Measurements from ENCODE around the gene SLC2A5. TPM values are rescaled to one million over a fixed set of nuclear protein-coding genes. Genes with fewer than 3 reads are reported as not detected.
"Not testable (repeated sequence)": the region's sequence is repeated elsewhere in the genome, so short reads cannot be mapped to it uniquely, and the experiment has no call there.

Gene SLC2A5, protein sequence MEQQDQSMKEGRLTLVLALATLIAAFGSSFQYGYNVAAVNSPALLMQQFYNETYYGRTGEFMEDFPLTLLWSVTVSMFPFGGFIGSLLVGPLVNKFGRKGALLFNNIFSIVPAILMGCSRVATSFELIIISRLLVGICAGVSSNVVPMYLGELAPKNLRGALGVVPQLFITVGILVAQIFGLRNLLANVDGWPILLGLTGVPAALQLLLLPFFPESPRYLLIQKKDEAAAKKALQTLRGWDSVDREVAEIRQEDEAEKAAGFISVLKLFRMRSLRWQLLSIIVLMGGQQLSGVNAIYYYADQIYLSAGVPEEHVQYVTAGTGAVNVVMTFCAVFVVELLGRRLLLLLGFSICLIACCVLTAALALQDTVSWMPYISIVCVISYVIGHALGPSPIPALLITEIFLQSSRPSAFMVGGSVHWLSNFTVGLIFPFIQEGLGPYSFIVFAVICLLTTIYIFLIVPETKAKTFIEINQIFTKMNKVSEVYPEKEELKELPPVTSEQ
- 0.13 and 0.25 TPM in 2 replicates for total RNA-seq

DNA sequence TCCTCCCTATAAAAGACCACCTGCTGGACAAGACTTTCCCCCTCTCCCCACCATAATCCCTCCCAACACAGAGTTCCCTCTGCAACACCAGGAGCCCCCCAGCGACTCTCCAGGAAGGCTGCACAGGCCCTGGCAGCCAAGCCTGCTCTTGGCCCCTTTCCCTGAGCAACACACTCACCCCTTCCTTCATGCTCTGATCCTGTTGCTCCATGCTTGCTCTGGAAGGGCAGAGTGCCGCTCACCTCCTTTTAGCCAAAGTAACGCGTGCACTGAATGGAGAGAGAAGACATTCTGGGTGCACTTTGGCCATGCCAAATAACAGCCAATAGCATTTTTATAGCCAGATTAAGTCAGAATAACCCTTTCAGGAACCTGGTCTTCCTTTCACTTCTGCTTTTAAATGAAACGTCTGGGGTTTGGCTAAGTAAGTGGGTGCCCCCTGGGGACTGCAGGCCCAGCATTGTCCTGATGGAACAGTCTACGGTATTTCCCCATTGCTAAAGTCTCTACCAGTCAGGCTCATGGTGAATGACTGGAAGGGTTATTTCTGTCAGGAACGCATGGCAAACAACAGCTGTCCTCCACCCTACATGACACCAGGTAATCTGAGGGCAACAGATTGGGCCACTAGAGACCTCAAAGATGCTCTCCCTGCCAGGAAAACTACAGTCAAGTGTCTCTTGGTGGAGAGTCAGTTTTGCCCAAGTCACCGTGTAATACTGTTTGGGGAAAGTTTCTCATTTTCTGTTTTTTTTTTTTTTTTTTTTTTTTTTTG lies at the start of gene SLC2A5:
Gene SLC2A5, minus strand, starts transcription at position 310 of the 775 bp plus-strand sequence. Its CDS starts 99 bp downstream, at position 211.
- DNase-seq (ENCODE audit: low read depth in 2 of 2), result peak in 1 of 2 donors; percentile 7

DNA sequence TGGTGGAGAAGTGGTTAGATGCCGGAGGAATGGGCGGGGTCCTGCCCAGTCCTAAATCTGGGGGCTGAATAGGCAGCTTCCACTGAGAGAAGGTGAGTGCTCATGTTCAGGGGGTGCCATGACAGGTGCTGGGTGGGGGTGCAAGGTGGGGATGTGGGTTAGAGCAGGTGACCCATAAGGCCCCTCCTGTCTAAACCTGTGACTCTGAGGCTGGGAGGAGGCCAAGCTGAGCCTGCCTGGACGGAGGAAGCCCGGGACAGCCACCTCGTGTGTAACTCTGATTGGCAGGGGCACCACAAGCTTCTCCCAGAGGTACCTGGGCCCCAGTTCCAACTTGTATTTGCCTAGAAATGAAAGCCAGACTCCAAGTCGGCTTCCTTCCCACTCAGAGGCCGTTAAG lies 48.8 kb upstream of the SLC2A5 start:
- no peak for DNase-seq (ENCODE audit: low read depth in 2 of 2)

DNA sequence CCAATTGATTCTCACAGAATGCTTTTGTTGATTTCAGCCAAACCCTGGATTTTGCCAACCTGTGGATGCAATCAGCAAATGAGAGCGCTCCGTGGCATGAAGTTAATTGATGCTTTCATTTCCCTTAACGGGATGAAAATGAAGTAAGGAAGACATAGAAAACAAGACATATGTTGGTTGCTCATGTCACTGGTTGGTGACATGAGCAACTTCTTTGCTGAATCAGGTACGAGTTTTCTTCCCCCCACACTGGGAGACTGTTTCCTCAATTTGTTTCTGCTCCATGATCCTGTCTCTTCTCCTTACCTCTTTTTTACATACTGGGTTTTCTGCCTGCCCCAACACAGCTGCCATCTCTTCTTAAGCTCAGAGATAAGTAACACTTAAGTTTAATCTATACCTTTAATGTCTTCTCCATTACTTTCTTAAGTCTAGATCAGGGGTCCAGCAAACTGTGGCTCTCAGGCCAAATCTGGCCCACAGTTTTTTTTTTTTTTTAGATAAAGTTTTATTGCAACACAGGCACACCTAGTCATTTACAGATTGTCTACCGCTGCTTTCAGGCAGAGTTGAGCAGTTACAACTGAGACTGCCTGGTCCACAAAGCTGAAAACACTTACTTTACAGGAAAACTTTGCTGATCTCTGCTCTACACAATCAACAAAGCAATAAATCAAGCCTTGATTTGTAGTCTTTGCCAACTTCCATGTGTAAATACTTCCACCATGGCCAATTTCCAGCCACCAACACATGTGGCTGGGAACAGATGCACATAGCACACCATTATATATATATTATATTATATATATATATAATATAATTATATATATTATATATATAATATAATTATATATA lies 46.1 kb upstream of the SLC2A5 start:
- peak; percentile 65 to 81 for DNase-seq (ENCODE audit: low read depth in 2 of 2)

DNA sequence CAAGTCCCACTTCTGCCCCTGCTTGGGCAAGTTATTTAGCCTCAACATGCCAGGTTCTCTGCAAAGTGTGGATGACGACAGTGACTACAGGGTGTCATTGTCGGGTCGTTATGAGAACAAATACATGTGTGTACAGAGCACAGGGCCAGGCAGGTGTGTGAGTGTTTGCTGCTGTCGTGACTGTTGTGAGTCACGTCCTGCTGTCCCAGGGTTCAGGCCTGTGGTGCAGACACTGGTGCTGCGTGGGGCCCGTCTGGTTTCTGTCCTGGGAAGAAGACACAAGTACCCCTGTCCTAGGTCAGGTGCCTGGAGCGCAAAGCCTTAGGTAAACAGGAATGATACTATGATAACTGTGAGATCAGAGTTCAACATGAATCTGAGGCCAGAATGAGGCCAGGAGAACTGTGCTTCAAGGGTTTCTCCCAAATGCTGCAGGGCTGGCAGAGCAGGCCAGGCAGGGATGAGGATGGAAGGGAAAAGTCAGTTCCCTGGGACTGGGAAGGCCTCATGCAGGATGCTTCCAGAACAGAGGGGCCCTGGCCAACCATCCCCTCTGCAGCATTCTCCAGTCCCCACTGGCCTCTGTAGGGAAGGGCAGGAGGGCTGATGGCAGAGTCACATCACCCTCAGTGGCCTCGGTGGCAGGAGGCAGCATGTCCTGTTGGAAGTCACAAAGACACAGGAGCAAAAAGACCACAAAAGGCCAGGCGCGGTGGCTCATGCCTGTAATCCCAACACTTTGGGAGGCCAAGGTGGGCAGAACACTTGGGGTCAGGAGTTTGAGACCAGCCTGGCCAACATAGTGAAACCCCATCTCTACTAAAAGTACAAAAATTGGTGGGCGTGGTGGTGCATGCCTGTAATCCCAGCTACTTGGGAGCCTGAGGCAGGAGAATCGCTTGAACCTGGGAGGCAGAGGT lies 43.8 kb upstream of the SLC2A5 start:
- peak in 1 of 2 donors; percentile 39 for DNase-seq (ENCODE audit: low read depth in 2 of 2)

DNA sequence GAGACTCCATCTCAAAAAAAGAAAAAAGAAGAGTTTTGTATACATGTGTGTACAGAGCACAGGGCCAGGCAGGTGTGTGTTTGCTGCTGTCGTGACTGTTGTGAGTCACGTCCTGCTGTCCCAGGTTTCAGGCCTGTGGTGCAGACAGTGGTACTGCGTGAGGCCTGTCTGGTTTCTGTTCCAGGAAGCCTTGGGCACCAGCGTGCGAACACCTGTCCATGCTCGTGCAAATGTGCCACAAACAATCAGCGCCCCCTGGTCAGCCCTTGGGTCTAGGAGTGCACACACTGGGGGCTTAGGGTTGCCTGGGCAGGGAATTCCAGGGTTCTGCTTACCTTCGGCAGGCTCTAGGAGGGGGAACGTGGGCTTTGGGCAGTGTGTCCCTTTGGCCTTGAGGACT lies 42.5 kb upstream of the SLC2A5 start:
- DNase-seq (ENCODE audit: low read depth in 2 of 2), result no peak

DNA sequence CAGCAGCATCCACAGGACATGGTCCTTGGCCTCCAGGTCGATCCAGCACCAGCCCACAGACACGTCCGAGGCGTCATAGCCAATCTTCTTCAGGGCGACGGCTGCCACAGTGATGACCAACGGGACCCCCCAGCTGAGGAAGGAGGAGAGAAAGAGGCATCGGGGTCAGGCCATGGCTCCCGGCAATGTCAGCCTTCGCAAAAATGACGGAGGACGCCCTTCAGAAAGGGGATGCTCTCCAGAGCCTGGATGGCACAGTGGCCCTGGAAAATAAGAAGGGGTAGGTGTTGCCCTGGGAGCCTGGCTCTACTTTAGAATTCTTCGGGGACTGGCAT lies 41.9 kb upstream of the SLC2A5 start:
- DNase-seq (ENCODE audit: low read depth in 2 of 2), result no peak

DNA sequence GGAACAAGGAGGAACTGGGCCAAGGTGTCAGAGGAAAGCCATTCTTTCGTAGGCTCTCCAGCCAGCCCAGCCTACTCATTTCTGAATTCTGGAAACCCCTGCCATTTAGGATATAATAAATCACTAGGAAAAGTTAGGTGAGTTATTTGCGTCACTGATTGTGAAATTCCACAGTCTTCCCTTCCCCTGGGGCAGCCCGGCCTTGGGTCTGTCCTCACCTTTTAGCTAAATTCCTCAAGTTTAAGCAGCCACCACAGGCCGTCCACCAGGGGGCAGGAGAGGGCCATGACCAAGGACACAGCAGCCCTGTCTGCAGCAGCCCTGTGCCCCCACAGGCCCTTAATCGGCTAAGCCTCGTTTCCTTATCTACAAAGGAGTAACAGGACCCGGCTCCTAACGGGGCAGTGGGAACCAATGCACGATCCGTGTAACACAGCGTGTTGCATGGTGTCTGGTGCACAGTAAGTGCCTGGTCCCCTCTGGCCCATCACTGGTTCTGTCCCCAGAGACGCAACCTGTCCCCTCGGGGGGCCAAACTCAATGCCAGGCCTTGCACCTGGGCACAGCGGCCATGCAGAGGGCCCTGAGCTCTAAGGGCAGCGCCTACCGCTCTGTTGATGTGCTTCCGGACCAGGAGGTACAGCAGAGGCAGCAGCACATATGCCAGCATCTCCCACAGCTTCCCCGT lies 41.4 kb upstream of the SLC2A5 start:
- peak; percentile 82 to 91 for DNase-seq (ENCODE audit: low read depth in 2 of 2)

DNA sequence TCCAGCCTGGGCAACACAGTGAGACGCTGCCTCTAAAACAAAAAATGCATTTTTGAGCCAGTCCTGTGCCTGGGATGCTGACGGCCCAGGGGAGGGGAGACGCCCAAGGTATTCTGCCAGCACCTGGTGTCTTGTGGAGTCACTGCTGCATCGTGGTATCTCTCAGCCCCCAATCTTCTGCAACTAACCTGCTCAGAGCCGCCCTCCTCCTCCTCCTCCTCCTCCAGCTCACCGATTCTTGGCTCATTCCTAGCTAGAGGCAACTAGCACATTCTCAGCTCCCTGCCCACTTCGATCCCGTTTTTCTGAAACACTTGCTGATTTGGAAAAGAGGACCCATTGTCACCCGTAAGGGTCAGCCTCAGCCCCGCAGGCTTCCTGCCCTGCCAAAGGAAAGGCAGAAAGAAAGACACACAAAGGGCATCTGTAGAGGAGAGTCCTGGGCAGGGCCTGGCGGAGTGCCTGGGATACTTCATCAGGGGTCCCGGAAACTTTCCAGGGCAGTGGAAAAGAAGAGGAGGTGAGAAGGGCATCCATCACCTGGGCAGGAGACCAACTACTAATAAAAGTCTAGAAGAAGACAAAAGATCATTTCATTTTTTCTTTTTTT lies 38.7 kb upstream of the SLC2A5 start:
- DNase-seq (ENCODE audit: low read depth in 2 of 2), result no peak

DNA sequence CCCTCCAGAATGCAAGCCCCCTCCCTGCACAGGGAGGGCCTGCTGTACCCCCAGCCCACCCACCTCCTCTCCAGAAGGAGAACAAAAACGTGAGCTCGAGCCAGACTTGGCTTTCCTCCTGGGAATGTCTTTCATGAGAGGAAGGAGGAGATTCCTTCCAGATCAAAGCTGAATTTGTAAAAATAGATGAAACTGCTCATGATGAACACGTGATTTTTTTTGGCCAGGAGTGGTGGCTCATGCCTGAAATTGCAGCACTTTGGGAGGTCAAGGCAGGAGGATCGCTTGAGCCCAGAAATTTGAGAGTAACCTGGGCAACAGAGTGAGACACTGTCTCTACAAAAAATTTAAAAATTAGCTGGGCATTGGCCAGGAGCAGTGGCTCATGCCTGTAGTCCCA lies 37.7 kb upstream of the SLC2A5 start:
- DNase-seq (ENCODE audit: low read depth in 2 of 2), result no peak

DNA sequence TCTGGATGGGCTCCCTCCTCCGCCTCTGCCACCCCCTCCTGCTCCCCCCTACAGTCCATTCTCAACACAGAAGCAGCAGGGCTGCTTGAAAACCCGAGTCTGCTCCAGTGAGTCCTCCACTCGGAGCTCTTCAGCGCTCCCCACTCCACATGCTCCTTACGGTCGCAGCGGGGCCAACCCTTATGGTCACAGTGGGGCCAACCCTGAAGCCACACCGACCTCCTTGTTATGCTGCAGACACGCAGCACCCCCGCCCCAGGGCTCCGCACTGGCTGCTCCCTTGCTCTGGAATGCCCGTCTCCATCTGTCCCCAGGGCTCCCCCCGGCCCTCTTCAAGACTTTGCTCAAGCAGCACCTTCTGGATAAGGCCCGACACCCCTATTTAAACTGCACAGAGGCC lies 36.9 kb upstream of the SLC2A5 start:
- no peak for DNase-seq (ENCODE audit: low read depth in 2 of 2)

DNA sequence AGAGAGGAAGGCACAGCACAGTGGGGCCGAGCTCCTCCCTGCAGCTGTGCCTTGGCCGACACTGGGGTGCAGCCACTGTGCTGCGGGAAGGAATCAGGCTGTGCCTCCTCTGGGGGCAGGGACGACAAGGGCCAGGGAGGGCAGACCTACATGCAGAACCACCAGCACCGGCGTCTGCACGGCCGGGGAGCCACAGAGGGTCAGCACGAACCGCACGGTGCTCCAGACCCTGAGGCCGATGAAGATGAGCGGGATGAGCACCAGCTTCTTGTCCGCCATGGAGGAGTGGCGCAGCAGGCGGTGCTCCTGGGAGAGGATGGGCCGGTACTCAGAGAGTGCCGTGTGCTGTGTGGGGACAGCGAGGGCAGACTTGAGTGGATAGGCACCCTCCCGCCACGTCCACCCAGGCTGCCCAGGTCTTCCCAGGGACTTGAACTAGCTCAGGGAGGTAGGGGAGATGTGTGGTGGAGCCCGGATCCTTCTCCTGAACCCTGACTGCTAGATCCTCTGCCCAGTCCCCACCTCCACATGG lies 36.0 kb upstream of the SLC2A5 start:
- no peak for DNase-seq (ENCODE audit: low read depth in 2 of 2)

DNA sequence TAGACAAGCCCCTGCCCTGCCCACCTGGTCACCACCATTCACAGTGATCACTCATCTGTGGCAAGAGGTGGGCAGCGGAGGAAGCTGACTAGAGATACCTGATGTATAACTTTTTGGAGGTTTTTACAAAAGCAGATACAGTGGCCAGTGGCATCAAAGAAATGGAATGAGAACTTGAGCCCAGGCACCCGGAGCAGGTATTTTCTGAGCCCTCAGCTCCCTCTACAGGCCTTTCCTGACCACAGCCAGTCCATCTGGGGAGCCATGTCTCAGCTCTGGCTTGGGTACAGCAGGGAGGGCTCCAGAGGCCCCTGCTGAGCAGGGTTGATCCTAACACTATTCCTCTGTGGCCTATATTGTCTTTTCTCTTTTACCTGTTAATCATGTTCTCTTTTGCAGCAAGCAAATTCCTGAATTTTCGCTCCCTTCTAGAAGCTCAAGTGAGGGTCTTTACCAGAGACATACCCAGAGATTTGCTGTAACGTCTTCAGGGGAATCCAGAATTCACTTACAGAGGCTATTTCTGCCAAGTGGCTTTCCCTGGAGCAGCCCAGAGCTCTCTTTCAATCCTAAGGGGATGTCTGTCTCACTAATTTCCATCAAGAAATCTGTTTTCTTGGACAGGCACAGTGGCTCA lies 32.2 kb upstream of the SLC2A5 start:
- DNase-seq (ENCODE audit: low read depth in 2 of 2), result peak; percentile 46 to 63

DNA sequence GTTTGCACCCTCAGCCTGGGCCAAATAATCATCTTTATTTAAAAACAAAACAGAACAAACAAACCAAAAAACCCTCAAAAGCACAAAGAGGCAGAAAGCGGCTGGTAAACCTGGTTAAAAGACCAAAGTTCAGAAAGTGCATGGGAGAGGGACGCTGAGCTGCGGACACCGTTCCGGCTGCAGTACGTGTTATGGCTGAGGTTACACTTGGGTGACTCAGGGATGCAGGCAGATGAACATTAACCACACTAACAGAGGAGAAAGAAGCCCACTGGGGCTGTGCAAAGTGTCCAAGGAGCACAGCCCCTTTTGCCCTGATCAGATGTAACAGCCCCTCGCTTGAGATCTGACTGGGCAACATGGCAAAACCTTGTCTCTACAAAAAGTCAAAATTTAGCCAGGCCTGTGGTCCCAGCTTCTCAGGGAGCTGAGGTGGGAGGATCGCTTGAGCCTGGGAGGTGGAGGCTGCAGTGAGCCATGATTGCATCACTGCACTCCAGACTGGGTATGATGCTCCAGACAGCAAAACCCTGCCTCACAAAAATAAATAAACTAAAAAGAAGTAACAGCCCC lies 31.1 kb upstream of the SLC2A5 start:
- DNase-seq (ENCODE audit: low read depth in 2 of 2), result no peak

DNA sequence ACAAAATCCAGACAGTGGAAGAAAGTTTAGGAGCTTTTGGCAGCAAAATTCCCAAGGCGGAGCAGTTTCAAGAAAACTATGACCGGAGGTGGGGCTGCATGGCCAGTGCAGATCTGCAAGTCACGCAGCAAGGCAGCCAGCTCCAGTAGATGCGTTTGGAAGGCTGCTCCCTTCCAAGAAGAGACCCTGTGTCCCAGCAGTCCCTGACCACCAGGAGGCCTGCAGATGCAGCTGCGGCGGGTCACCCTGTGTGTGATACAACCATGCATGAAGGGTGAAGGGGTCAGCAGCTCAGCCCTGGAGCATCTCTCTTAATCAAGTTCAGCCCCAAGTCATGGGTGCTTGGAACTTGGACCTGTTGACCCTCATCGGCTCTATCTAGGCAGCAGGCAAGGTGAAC lies 30.1 kb upstream of the SLC2A5 start:
- no peak for DNase-seq (ENCODE audit: low read depth in 2 of 2)

DNA sequence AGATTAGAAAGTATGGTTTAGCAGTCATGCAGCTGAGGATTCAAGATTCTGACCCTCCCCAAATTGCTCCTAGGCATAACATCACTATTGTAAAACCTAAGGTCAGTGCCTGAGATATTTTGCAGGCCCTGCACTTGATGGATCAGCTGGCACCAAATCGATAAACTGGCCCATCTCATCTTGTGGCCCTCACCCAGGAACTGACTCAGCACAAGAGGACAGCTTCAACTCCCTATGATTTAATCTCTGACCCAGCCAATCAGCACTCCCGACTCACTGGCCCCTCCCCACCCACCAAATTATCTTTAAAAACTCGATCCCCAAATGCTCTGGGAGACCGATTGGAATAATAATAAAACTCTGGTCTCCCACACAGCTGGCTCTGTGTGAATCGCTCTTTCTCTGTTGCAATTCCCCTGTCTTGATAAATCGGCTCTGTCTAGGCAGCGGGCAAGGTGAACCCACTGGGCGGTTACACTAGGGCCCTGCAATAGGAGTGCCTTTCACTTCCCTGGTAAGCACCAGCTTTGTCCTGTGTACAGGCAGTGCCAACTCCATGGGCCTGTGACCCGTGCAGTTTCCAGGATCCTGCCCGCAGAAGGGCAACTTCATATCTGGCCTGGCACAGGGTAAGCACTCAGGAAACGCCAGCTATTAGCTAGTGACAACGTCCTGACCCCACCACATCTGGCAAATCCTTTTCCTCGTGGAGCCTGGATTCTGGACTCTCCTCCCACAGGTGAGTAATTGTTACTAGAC lies 28.7 kb upstream of the SLC2A5 start:
- no peak for DNase-seq (ENCODE audit: low read depth in 2 of 2)

DNA sequence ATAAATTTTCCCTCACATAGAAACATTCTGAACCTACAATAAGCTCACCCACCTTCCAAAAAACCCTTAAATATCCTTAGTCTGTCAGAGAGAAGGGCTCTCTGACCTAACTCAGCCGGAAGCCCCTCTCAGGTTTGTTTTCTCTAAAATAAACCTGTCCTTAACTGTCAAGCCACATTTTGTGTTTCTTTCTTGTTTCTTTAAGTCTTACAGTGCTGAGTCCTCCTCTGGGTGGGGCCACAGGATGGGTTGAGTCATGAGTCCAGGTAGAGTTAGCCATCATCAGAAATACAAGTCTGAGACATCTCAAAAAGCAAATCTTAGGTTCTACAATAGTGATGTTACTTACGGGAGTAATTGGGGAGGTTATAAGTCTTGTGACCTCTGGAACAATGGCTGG lies 26.4 kb upstream of the SLC2A5 start:
- DNase-seq (ENCODE audit: low read depth in 2 of 2), result no peak

DNA sequence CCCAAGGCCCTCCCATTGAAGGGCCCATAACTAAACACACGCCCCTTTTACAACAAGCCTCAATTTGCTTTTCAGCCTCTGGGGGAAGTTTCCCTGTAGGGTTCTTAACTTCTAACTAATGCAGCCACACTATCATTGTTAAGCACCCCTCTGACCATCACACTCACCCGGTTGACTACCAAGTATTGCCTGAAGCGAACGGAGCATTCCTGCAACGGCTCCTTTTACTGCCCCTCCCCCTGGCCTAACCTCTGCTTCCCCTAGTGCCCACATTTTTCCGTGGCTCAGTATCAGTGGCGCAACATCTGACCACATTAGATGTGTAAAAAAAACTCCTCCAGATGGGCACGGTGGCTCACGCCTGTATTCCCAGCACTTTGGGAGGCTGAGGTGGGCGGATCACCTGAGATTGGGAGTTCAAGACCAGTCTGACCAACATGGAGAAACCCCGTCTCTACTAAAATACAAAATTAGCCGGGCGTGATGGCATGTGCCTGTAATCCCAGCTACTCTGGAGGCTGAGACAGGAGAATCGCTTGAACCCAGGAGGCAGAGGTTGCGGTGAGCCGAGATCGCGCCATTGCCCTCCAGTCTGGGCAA lies 24.7 kb upstream of the SLC2A5 start:
- not testable (repeated sequence) for DNase-seq (ENCODE audit: low read depth in 2 of 2)

Measured in dermis microvascular lymphatic vessel endothelial cell (primary cell).